ENCODE results near the gene PTPRM. TPM values are rescaled to one million over a fixed set of nuclear protein-coding genes. Genes with fewer than 3 reads are reported as not detected.

PTPRM gene
- total and polyA plus RNA-seq, 2 of the 8 experiments (the other 6 are each of a cell fraction or from before 2014, with no cell fraction given): 4.1 to 7.0 TPM

DNA sequence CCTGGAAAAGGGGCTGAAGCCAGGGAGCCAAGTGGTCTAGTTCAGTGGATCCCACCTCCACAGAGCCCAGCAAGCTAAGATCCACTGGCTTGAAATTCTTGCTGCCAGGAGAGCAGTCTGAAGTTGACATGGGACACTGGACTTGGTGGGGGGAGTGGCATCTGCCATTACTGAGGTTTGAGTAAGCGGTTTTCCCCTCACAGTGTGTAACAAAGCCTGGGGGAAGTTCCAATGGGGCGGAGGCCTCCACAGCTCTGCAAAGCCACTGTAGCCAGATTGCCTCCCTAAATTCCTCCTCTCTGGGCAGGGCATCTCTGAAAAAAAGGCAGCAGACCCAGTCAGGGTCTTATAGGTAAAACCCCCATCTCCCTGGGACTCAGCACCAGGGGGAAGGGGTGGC, 144.4 kb downstream of the PTPRM start (continued):
- TF ChIP-seq, protein P1, sequence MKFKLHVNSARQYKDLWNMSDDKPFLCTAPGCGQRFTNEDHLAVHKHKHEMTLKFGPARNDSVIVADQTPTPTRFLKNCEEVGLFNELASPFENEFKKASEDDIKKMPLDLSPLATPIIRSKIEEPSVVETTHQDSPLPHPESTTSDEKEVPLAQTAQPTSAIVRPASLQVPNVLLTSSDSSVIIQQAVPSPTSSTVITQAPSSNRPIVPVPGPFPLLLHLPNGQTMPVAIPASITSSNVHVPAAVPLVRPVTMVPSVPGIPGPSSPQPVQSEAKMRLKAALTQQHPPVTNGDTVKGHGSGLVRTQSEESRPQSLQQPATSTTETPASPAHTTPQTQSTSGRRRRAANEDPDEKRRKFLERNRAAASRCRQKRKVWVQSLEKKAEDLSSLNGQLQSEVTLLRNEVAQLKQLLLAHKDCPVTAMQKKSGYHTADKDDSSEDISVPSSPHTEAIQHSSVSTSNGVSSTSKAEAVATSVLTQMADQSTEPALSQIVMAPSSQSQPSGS (IDR thresholded peaks at IDR 0.05; ENCODE audit: low read length): no peak
- TF ChIP-seq ASH2L (IDR thresholded peaks at IDR 0.05; ENCODE audit: low read length) (no peak), TAF1 (IDR thresholded peaks at IDR 0.05; ENCODE audit: low read depth, low read length) (no peak)
- TF ChIP-seq, protein P2, sequence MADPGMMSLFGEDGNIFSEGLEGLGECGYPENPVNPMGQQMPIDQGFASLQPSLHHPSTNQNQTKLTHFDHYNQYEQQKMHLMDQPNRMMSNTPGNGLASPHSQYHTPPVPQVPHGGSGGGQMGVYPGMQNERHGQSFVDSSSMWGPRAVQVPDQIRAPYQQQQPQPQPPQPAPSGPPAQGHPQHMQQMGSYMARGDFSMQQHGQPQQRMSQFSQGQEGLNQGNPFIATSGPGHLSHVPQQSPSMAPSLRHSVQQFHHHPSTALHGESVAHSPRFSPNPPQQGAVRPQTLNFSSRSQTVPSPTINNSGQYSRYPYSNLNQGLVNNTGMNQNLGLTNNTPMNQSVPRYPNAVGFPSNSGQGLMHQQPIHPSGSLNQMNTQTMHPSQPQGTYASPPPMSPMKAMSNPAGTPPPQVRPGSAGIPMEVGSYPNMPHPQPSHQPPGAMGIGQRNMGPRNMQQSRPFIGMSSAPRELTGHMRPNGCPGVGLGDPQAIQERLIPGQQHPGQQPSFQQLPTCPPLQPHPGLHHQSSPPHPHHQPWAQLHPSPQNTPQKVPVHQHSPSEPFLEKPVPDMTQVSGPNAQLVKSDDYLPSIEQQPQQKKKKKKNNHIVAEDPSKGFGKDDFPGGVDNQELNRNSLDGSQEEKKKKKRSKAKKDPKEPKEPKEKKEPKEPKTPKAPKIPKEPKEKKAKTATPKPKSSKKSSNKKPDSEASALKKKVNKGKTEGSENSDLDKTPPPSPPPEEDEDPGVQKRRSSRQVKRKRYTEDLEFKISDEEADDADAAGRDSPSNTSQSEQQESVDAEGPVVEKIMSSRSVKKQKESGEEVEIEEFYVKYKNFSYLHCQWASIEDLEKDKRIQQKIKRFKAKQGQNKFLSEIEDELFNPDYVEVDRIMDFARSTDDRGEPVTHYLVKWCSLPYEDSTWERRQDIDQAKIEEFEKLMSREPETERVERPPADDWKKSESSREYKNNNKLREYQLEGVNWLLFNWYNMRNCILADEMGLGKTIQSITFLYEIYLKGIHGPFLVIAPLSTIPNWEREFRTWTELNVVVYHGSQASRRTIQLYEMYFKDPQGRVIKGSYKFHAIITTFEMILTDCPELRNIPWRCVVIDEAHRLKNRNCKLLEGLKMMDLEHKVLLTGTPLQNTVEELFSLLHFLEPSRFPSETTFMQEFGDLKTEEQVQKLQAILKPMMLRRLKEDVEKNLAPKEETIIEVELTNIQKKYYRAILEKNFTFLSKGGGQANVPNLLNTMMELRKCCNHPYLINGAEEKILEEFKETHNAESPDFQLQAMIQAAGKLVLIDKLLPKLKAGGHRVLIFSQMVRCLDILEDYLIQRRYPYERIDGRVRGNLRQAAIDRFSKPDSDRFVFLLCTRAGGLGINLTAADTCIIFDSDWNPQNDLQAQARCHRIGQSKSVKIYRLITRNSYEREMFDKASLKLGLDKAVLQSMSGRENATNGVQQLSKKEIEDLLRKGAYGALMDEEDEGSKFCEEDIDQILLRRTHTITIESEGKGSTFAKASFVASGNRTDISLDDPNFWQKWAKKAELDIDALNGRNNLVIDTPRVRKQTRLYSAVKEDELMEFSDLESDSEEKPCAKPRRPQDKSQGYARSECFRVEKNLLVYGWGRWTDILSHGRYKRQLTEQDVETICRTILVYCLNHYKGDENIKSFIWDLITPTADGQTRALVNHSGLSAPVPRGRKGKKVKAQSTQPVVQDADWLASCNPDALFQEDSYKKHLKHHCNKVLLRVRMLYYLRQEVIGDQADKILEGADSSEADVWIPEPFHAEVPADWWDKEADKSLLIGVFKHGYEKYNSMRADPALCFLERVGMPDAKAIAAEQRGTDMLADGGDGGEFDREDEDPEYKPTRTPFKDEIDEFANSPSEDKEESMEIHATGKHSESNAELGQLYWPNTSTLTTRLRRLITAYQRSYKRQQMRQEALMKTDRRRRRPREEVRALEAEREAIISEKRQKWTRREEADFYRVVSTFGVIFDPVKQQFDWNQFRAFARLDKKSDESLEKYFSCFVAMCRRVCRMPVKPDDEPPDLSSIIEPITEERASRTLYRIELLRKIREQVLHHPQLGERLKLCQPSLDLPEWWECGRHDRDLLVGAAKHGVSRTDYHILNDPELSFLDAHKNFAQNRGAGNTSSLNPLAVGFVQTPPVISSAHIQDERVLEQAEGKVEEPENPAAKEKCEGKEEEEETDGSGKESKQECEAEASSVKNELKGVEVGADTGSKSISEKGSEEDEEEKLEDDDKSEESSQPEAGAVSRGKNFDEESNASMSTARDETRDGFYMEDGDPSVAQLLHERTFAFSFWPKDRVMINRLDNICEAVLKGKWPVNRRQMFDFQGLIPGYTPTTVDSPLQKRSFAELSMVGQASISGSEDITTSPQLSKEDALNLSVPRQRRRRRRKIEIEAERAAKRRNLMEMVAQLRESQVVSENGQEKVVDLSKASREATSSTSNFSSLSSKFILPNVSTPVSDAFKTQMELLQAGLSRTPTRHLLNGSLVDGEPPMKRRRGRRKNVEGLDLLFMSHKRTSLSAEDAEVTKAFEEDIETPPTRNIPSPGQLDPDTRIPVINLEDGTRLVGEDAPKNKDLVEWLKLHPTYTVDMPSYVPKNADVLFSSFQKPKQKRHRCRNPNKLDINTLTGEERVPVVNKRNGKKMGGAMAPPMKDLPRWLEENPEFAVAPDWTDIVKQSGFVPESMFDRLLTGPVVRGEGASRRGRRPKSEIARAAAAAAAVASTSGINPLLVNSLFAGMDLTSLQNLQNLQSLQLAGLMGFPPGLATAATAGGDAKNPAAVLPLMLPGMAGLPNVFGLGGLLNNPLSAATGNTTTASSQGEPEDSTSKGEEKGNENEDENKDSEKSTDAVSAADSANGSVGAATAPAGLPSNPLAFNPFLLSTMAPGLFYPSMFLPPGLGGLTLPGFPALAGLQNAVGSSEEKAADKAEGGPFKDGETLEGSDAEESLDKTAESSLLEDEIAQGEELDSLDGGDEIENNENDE (IDR thresholded peaks at IDR 0.05; ENCODE audit: insufficient replicate concordance, low read length): no peak
